ENCODE results near the gene NCAM1. TPM values are rescaled to one million over a fixed set of nuclear protein-coding genes. Genes with fewer than 3 reads are reported as not detected.

The NCAM1 gene
- total and polyA plus RNA-seq, 2 of the 13 experiments (the other 11 are each of a cell fraction or from before 2014, with no cell fraction given) = 0.05 TPM; not detected in 1

- Histone ChIP-seq H3K4me2 (ENCODE audit: low read depth, low read length) (no peak overlapping the region), H3K4me3 (replicated peaks in 1 of 3; ENCODE audit: insufficient read depth in 1 of 3, low read depth in 2 of 3, low read length in 3 of 3) (no peak overlapping the region), H3K9me3 (ENCODE audit: low read length) (no peaks in the 10 kb centered on the region), H3K27ac (ENCODE audit: extremely low read length, insufficient read depth, low read length) (no peak overlapping the region), H2AFZ (ENCODE audit: low read length) (no peak overlapping the region), H3K27me3 (ENCODE audit: control insufficient read depth in 1 of 2, insufficient read depth in 2 of 2, low read length in 2 of 2) (peaks cover 0 to 14% of the 10 kb centered on the region in 2 experiments; a peak in 3 of 5 replicates), H4K20me1 (ENCODE audit: insufficient read depth, low read length) (no peaks in the 10 kb centered on the region), H3K79me2 (ENCODE audit: insufficient read depth, low read length) (no peaks in the 10 kb centered on the region), H3K9ac (ENCODE audit: insufficient read depth, low read depth, low read length) (no peak overlapping the region), H3K4me1 (ENCODE audit: insufficient read depth, low read length) (no peaks in the 10 kb centered on the region), H3K36me3 (replicated peaks in 1 of 2; ENCODE audit: control insufficient read depth in 1 of 2, insufficient read depth in 2 of 2, low read length in 2 of 2) (no peaks in the 10 kb centered on the region)
- CTCF ChIA-PET (ENCODE audit: low intra/inter-chr PET ratio, low total read pairs) = no interaction called here
- FAIRE-seq (no peak), ATAC-seq (no peak), DNase-seq (ENCODE audit: low spot score) (no peak)
- 20% methylated on average over 4 of the region's 4 CpGs for WGBS (ENCODE audit: low lambda C conversion rate)
- intact Hi-C loops (cut with micrococcal nuclease; ENCODE audit: unreplicated experiment) (loop anchor here (10.0 kb wide), 1 partner anchor 325 kb away; no protein-coding TSS in a partner anchor), in situ Hi-C loops (cut with HindIII; ENCODE audit: extremely low pct_ligation_motif_present, low pct_unique_long_range_greater_than_20kb) (loop anchor here (10.0 kb wide), 1 partner anchor 535 kb away; no protein-coding TSS in a partner anchor)
- TF ChIP-seq SNRNP70 (IDR thresholded peaks at IDR 0.05; ENCODE audit: low read depth, low read length) (no peak), U2AF2 (IDR thresholded peaks at IDR 0.05; ENCODE audit: low read depth, low read length) (no peak)
- BruUV-seq (replicated peaks) = no TSS peak
- POLR2A ChIA-PET = no interaction called here
Observed at GRCh38 chr11:113119966-113120736, 158.9 kb downstream of the NCAM1 start.

GRCh38 chr11:113121746-113122145 lies 160.5 kb downstream of the NCAM1 start:
- intact Hi-C loops (cut with micrococcal nuclease; ENCODE audit: unreplicated experiment) = no loop called here
- no TSS peak for BruUV-seq (replicated peaks)

More at GRCh38 chr11:113121746-113122145, 160.5 kb downstream of the NCAM1 start:
- ATAC-seq (no peak), DNase-seq (ENCODE audit: low spot score) (no peak), FAIRE-seq (no peak)
- Histone ChIP-seq H3K79me2 (ENCODE audit: insufficient read depth, low read length) (no peaks in the 10 kb centered on the region), H4K20me1 (ENCODE audit: insufficient read depth, low read length) (no peaks in the 10 kb centered on the region), H2AFZ (ENCODE audit: low read length) (no peak overlapping the region), H3K36me3 (replicated peaks in 1 of 2; ENCODE audit: control insufficient read depth in 1 of 2, insufficient read depth in 2 of 2, low read length in 2 of 2) (no peaks in the 10 kb centered on the region), H3K9ac (ENCODE audit: insufficient read depth, low read depth, low read length) (no peak overlapping the region), H3K4me3 (replicated peaks in 1 of 3; ENCODE audit: insufficient read depth in 1 of 3, low read depth in 2 of 3, low read length in 3 of 3) (no peak overlapping the region), H3K27ac (ENCODE audit: extremely low read length, insufficient read depth, low read length) (no peak overlapping the region), H3K27me3 (ENCODE audit: control insufficient read depth in 1 of 2, insufficient read depth in 2 of 2, low read length in 2 of 2) (peaks cover 0 to 14% of the 10 kb centered on the region in 2 experiments; a peak in 3 of 5 replicates), H3K4me2 (ENCODE audit: low read depth, low read length) (no peak overlapping the region), H3K9me3 (ENCODE audit: low read length) (no peaks in the 10 kb centered on the region), H3K4me1 (ENCODE audit: insufficient read depth, low read length) (no peaks in the 10 kb centered on the region)
- in situ Hi-C loops (cut with HindIII; ENCODE audit: extremely low pct_ligation_motif_present, low pct_unique_long_range_greater_than_20kb) = no loop called here
- ChIA-PET CTCF (ENCODE audit: low intra/inter-chr PET ratio, low total read pairs) (no interaction called here), POLR2A (no interaction called here)
- WGBS (ENCODE audit: low lambda C conversion rate) = 12% methylated on average over 1 of the region's 1 CpG
- TF ChIP-seq SRSF1 (optimal IDR thresholded peaks at IDR 0.05; ENCODE audit: low read depth, low read length) = no peak
- TF ChIP-seq RFX3 (CRISPR knock-in tag; IDR thresholded peaks at IDR 0.05) = no peak
- TF ChIP-seq ZNF552 (CRISPR knock-in tag; IDR thresholded peaks at IDR 0.05; ENCODE audit: borderline replicate concordance) = no peak
- TF ChIP-seq CREM (IDR thresholded peaks at IDR 0.05) = no peak
- no peak for TF ChIP-seq CREM (CRISPR knock-in tag; IDR thresholded peaks at IDR 0.05)
- no peak for TF ChIP-seq ZNF512B (CRISPR knock-in tag; IDR thresholded peaks at IDR 0.05; ENCODE audit: borderline replicate concordance)
